NCI-H2029 (cell line): ENCODE results near the gene ZSWIM3.

Source experiments
- DNase-seq: peaks from one replicate; lab custom pipeline; 2025; lab: John Stamatoyannopoulos, UW

The ZSWIM3 gene

GRCh38 chr20:45833030-45833882 lies 24.2 kb upstream of the ZSWIM3 start, which contains the start of gene SNX21:
TSS of gene SNX21 (plus strand) at chr20:45833799. CDS start at chr20:45833920, 121 bp downstream.
- peak; percentile 21 for DNase-seq

- DNase-seq = no peak
Measured at GRCh38 chr20:45833883-45834796, 23.3 kb upstream of the ZSWIM3 start.

GRCh38 chr20:45834797-45835161 lies 22.6 kb upstream of the ZSWIM3 start:
- no peak for DNase-seq

GRCh38 chr20:45835329-45835765 lies 22.1 kb upstream of the ZSWIM3 start:
- DNase-seq = no peak

GRCh38 chr20:45835825-45836224 lies 21.6 kb upstream of the ZSWIM3 start:
- DNase-seq = no peak

- no peak for DNase-seq
Measured at GRCh38 chr20:45836841-45837240, 20.6 kb upstream of the ZSWIM3 start.

- DNase-seq = no peak
Measured at GRCh38 chr20:45840700-45841198, 16.7 kb upstream of the ZSWIM3 start.

- DNase-seq = no peak
Measured at GRCh38 chr20:45841407-45842129, 15.8 kb upstream of the ZSWIM3 start.

GRCh38 chr20:45842169-45842812 lies 15.1 kb upstream of the ZSWIM3 start:
- DNase-seq = no peak

- no peak for DNase-seq
Measured at GRCh38 chr20:45843506-45843905, 13.9 kb upstream of the ZSWIM3 start.

- DNase-seq = no peak
Measured at GRCh38 chr20:45845452-45845851, 12.0 kb upstream of the ZSWIM3 start.

GRCh38 chr20:45848421-45848820 lies 9.0 kb upstream of the ZSWIM3 start:
- no peak for DNase-seq

- no peak for DNase-seq
Measured at GRCh38 chr20:45848969-45849582, 8.3 kb upstream of the ZSWIM3 start.

- DNase-seq = no peak
Measured at GRCh38 chr20:45850238-45850637, 7.2 kb upstream of the ZSWIM3 start.

- DNase-seq = no peak
Measured at GRCh38 chr20:45850926-45851325, 6.5 kb upstream of the ZSWIM3 start.

GRCh38 chr20:45851501-45851900 lies 5.9 kb upstream of the ZSWIM3 start:
- DNase-seq = no peak

- no peak for DNase-seq
Measured at GRCh38 chr20:45852326-45852725, 5.1 kb upstream of the ZSWIM3 start.

GRCh38 chr20:45853484-45853883 lies 3.9 kb upstream of the ZSWIM3 start:
- DNase-seq = no peak

GRCh38 chr20:45857882-45858216 lies 435 bp downstream of the ZSWIM3 start:
- DNase-seq = peak; percentile 33

- no peak for DNase-seq
Measured at GRCh38 chr20:45859916-45860315, 2.5 kb downstream of the ZSWIM3 start.

- DNase-seq = no peak
Measured at GRCh38 chr20:45860560-45861220, 3.3 kb downstream of the ZSWIM3 start.
